GM21390 (cell line): ENCODE results near the gene RTF1.

ENCODE experiments used
- ATAC-seq: cut with Tn5 transposase; IDR thresholded peaks from one replicate; pipeline ENCODE4 v1.9.1; 2021; ENCODE audit not compliant: unreplicated experiment

Gene RTF1

DNA sequence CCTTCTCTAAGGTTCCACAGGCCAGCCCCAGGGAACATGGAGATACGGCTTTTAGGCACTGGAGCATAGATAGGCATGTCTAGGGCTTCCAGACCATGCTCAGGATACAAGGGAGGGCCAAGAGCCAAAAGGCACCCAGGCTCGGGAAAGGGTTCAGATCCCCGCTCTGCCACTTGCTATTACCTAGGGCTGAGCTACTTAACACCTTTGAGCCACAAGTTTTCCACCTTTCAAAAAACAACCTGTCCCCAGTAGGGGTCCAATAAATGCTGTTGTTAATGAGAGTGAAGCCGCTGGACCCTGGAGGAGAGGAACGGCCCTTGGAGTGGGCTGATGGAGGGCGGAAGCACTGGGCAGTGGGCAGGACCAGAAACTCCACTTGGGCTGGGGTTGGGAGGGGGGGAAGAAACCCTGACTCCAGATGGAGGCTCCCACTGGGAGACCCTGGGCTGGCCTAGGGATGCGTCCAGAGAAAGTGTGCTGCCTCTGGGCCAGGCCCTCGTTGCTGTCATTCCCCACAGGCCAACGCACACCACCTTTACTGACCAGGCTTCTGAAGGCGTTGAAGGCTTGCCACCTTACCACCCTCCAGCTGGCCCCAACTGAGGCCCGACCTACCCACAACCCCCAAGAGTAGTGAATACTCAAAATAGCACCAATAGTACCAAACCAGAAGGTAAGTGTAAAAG lies 68.2 kb downstream of the RTF1 start:
- ATAC-seq = no peak

DNA sequence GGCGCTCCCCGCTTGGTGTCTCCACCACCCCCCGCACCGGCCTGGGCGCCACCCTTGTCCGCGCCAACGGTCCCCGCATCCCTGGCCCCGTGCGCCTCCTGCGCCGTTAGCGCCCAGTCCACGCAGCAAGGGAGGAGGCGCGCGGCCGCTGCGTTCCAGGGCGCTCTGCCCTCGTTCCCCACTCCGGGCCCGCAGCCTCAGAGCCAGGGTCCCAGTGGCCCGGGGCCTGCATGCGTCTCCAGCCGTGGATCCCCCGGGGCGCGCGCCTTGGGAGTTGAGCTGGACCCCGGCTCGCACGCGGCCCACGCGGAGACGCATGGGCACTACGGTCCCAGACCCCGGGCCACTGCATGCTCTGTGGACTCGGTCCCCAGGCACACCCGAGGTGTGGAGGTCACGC lies 69.4 kb downstream of the RTF1 start:
- no peak for ATAC-seq

GRCh38 chr15:41487381-41487780 lies 70.5 kb downstream of the RTF1 start:
- ATAC-seq = no peak

GRCh38 chr15:41487802-41488201 lies 70.9 kb downstream of the RTF1 start:
- ATAC-seq = no peak

GRCh38 chr15:41489641-41490040 lies 72.7 kb downstream of the RTF1 start:
- no peak for ATAC-seq

DNA sequence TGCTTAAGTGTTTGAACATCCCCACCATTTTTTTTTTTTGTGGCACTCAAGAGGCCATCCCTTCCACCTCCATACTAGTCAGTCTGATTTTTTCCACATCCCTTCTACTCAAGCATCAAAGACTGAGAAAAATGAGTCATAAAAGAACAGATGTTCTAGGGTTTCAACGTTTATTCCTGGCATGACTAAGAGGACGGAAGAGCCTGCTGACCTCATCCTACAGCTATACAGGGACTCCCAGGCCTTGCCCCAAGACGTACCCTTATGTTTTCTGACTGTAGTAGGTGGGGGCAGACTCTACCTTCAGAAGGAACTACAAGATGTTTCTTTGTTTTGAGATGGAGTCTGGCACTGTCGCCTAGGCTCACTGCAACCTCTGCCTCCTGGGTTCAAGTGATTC lies 73.5 kb downstream of the RTF1 start:
- ATAC-seq = no peak

- no peak for ATAC-seq
These were observed 75.0 kb downstream of the RTF1 start for GRCh38 chr15:41491889-41492288.

GRCh38 chr15:41492597-41493204 lies 75.8 kb downstream of the RTF1 start:
- ATAC-seq = no peak

DNA sequence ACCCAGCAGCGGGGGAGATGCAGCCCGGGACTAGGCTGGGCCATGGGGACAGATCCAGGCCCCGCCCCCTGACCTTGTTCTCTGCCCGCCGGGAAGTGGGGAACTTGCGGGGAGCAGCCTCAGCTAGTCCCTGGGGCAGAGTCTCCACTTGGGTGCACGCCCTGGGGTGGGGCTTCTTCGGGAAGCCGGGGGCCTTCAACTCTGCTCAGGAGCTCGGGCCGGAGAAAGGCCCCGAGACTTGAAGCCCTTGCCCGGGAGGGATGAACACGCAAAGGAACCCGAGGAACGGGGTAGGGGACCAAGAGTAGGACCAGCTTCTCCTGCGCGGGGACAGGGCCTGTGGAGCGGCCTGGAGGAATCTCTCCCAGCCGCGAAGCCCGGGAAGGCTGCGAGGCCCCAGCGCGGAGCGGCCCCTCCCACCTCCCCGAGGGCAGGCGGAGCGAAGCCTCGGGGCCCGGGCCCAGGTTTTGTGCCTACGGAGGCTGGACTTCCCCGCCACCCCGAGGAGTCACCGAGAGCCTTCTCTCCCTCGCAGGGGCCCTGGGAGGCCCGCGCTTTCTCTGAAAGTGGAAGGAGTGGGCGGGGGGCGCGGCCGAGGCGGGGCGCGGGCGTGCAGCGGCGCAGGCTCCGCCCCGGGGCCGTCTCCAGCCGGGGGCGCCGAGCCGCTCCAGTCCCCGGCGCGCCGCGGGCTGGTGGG lies 76.5 kb downstream of the RTF1 start, which contains the start of gene ITPKA:
ITPKA (plus strand) TSS at position 670 of the 697 bp plus-strand sequence. CDS start 54 bp downstream, outside the sequence.
- peak; percentile 64 for ATAC-seq

GRCh38 chr15:41493902-41494189 lies 77.0 kb downstream of the RTF1 start:
- ATAC-seq = peak; percentile 20

DNA sequence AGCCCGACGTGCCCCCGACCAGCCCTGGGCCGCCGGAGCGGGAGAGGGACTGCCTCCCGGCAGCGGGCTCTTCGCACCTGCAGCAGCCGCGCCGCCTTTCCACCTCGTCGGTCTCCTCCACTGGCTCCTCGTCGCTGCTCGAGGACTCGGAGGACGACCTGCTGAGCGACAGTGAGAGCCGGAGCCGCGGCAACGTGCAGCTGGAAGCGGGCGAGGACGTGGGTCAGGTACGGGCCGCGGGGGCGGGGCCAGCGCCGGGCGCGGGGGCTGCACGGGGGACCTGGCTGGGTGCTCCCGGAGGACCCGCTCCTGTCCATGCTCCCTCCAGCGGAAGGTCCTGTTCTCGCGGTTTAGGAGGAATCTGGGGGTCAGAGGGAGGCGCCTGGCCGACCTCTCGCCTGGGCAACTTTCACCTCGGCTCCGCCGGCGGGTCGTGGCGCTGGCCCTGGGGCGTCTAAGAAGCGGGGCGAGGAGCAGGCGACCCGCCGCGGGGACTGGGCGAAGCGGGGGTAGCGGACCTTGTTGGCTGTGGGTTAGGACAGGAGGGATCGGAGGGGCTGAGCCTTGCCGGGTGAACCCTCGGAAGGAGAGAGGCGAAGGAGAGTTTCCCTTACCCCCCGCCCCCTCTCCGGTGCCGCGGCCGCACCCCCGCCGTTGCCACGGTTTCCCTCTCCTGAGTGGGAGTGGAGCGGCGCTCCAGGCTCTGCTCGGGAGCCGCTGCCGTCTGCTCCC lies 77.5 kb downstream of the RTF1 start:
- ATAC-seq = peak; percentile 28

DNA sequence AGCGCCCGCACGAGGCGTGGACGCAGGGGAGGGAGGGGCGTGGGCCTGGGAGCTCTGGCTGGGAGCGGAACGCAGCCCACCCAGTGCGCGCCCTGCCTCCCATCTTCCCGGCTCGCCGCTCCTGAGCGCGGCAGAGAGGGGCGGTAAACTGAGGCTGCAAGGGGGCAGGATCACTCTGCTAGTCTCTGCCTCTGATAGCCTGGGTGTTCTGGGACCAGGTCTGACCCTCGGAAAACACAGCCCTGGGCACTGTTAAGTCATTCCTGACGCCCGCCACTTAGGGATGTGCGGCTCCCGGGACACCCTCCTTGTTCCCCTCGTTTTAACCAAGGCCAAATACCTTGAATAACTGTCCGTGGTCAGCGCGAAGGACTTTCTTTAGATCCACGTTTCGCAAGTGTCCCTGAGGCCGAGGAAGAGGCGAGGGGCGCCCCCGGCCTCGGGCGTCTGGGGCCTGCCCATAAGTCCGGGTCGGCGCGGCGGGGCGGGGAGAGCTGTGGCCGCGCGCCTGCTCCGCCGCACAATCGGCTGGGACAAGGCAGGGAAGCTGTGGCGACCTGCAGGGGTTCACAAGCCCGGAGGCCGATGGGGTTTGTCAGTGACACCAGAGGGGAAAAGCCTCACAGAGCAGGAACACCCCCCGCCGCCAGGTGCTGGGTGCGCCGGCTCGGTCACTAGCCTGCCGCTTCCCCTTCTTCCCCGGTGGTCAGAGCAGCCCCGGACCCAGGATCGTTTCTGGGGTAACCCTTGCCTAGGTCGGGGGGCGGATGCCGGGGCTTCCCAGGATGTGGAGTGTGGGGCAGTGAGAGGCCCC lies 78.2 kb downstream of the RTF1 start:
- no peak for ATAC-seq

DNA sequence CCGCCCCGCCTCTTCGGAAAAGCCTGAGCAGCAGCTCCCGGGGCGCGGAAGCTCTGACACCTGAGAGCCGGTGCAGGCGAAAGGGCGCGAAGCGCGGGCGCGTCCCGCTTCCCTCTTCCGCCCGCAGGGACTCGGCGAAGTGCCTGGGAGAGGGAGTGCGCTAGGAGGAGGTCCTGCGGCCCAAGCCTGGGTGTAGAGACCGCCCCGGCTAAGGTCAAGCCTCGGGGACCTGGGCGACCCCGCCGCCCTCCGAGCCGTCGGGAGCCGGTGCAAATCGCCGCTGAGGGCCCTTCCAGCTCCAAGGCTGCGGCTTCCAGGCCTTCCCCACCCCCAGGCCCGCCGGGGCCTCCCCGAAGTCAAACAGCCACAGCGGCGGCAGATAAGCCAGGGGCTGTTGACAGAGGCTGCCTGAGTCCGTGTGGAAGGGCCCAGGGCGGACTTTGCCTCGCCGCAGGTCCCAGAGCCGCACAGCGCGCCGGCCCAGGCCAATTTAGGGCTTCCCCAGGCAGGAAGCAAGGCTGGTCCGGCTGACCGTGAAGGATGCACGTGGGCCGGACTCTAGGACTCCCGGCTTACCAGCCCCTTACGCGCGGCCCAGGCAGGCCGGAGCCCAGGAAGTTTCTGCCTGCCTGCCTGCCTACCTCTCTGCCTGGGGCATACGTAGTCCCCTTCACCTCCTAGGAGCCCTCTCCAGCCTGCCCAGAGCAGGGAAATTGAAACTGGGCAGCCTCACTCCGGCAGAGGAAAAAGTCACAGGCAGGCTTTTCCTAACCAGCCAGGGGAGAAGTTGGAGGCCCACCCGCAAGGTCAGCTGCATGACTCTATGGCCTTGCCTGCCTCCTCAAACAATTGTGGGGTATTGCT lies 79.1 kb downstream of the RTF1 start:
- ATAC-seq = no peak

- ATAC-seq = no peak
These were observed 81.8 kb downstream of the RTF1 start for GRCh38 chr15:41498657-41499056.

DNA sequence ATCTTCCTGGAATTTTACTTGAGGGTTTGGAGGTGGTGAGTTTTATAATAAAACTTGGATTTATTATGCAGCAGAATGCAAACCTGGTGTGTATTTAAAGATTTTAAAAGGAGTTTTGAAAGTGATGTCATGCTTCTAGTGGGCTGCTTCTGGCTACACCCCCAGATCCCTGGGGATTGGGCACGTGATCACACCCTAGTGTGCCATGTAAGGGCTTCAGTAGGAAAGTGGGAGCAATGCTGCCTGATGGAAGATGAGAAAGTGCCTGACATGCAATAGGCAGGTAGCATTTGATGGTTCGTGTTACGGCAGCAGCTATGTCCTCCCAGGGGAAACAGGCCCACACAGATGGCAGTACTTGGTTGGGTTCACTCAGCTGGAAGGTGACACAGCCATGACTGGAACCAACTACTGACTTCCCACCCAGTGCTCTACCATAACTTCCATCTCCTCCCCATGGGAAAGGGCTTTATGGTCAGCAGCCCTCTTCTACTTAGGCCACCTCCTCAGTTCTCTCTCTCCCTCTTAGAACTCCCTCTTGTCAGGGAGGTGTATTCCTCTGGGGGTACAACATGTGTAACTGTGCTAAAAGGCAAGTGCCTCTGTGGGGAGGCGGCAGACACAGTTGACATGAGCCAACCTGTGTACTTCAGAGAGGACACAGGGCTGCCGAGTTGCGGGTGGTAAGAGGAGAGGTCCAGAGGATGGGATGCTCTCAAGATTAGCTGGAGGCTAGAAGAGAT lies 82.4 kb downstream of the RTF1 start:
- ATAC-seq = no peak

DNA sequence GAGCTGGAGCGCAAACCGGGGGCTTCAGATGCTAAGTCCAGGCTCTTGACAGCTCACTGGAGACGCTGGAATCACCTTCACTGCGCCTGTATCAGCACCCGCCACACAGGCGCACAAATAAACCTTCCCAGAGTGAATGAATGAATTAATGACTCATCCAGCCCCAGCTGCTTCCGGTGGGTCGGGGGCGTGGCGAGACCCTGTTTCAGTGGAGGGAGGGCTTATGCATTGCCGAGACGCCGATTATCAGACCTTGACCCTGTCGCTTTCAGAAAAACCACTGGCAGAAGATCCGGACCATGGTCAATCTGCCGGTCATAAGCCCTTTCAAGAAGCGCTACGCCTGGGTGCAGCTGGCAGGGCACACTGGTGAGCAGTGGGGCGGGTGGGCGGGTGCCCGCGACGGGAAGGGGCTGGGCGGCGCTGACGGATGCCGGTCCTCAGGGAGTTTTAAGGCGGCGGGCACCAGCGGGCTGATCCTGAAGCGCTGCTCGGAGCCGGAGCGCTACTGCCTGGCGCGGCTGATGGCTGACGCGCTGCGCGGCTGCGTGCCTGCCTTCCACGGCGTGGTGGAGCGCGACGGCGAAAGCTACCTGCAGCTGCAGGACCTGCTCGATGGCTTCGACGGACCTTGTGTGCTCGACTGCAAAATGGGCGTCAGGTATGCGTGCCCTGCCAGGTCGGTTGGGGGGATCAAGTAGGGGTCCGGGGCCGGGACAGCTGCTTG lies 84.5 kb downstream of the RTF1 start:
- ATAC-seq = no peak

GRCh38 chr15:41501931-41502794 lies 85.3 kb downstream of the RTF1 start:
- ATAC-seq = no peak
